ENCODE measurements around the gene NCOR1. TPM values are rescaled to one million over a fixed set of nuclear protein-coding genes. Genes with fewer than 3 reads are reported as not detected.

Gene NCOR1
- total RNA-seq, 1 donor from 2014 or later, result 129 TPM

DNA sequence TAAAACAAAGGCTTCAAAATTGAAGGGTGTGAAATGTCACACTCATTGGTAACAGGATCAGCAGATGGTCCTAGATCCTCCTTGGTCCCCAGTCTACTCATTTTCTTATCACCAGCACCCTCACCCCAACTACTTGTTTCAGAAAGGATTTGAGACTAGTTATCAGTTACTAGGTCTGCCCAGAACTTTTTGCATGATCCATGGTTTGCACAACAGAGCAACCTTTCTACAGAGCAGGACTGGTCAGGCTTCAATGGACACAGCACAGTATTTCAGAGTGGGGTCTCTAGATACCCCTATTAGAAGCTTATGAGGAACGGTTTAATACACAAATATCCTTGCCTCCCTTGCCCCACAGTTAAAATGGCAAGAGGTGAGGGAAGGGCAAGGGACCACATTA, 190.1 kb downstream of the NCOR1 start:
- Mint-ChIP-seq H3K27ac (ENCODE audit: unreplicated experiment) (no peak overlapping the region), H3K27me3 (ENCODE audit: low read depth) (no peaks in the 10 kb centered on the region), H3K9me3 (no peaks in the 10 kb centered on the region), H3K4me3 (no peak overlapping the region), H3K36me3 (ENCODE audit: low read depth) (peaks cover 26% of the 10 kb centered on the region), H3K4me1 (no peaks in the 10 kb centered on the region)
- no peak for TF ChIP-seq CTCF (conservative IDR thresholded peaks at IDR 0.05)
- no peak for DNase-seq (ENCODE audit: low read depth, low spot score)

DNA sequence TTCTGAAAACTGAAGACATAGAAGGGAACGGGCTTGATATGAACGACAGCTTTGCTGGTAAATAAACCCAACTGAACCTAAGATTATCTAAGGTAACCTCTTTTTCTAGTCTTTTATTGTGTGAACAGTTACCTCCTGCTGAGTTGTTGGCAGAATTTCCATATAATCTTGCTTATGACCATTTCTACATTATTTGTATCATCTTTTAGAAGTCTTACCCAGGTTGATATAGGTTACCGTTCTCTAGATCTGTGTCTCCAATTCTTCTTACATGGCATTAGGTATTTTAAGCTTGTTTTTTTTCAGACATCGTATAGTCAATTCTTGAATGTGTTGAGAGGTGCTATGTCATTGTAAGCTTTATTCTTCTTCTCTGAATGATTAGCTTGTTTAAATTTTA, 191.5 kb downstream of the NCOR1 start:
- no peak overlapping the region for H3K4me3 Mint-ChIP-seq
- TF ChIP-seq CTCF (conservative IDR thresholded peaks at IDR 0.05), result no peak
- no peaks in the 10 kb centered on the region for H3K9me3 Mint-ChIP-seq
- peaks cover 29% of the 10 kb centered on the region for H3K36me3 Mint-ChIP-seq (ENCODE audit: low read depth)
- H3K27ac Mint-ChIP-seq (ENCODE audit: unreplicated experiment), result no peak overlapping the region
- H3K27me3 Mint-ChIP-seq (ENCODE audit: low read depth), result no peaks in the 10 kb centered on the region
- no peaks in the 10 kb centered on the region for H3K4me1 Mint-ChIP-seq
- DNase-seq (ENCODE audit: low read depth, low spot score), result no peak

DNA sequence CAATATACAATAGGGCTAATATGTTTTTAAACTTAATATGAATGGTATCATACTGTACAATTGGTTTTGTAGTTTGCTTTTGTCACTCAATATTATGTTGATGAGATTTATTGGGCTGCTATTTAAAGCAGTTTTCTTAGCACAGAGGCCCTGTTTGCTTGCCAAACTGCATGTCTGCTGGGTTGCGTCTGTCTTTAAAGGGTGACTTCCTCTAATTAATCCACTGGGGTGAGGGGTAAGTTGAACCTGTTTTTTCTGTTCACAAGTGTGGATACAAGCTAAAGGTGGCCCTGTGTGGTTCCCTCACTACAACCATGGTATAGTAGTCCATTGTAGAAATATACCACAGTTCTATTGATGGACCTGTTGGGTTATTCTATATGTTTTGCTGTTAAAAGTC, 196.0 kb downstream of the NCOR1 start:
- Mint-ChIP-seq H3K27ac (ENCODE audit: unreplicated experiment) (no peak overlapping the region), H3K27me3 (ENCODE audit: low read depth) (no peaks in the 10 kb centered on the region), H3K36me3 (ENCODE audit: low read depth) (peaks cover 21% of the 10 kb centered on the region), H3K4me3 (no peak overlapping the region), H3K9me3 (no peaks in the 10 kb centered on the region), H3K4me1 (no peaks in the 10 kb centered on the region)
- no peak for TF ChIP-seq CTCF (conservative IDR thresholded peaks at IDR 0.05)
- DNase-seq (ENCODE audit: low read depth, low spot score), result no peak

DNA sequence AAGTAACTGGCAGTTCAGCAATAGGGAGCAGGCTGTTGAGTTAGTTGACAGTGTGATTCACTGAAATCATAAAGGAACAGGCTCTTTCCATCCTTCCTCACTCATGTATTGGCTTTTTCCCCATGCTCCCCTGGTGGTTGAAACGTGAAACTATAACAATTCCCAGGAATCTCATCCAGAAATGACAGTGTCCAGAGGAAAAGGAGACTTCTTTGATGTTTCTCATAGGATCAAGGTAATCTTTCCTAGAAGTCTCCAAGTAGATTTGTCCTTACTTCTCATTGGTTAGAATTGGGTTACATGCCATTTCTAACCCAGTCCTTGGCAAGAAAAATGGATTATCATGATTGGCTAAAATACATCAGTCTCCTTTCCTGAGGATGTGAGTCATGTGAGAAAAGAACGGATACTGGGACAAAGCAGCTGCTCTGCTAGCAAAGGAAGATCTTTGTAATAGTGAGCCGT, 201.4 kb downstream of the NCOR1 start:
- Mint-ChIP-seq H3K9me3 (no peaks in the 10 kb centered on the region), H3K27ac (ENCODE audit: unreplicated experiment) (no peak overlapping the region), H3K27me3 (ENCODE audit: low read depth) (no peaks in the 10 kb centered on the region), H3K36me3 (ENCODE audit: low read depth) (peaks cover 13% of the 10 kb centered on the region), H3K4me3 (no peak overlapping the region), H3K4me1 (peaks cover 5% of the 10 kb centered on the region)
- DNase-seq (ENCODE audit: low read depth, low spot score), result peak; percentile 13
- TF ChIP-seq CTCF (conservative IDR thresholded peaks at IDR 0.05), result peak; percentile 60

- Mint-ChIP-seq H3K4me3 (no peak overlapping the region), H3K27ac (ENCODE audit: unreplicated experiment) (no peak overlapping the region), H3K9me3 (no peaks in the 10 kb centered on the region), H3K4me1 (no peaks in the 10 kb centered on the region), H3K27me3 (ENCODE audit: low read depth) (no peaks in the 10 kb centered on the region), H3K36me3 (ENCODE audit: low read depth) (peaks cover 40% of the 10 kb centered on the region)
- no peak for TF ChIP-seq CTCF (conservative IDR thresholded peaks at IDR 0.05)
- no peak for DNase-seq (ENCODE audit: low read depth, low spot score)
Observed at GRCh38 chr17:16007439-16007838, 207.9 kb downstream of the NCOR1 start.

DNA sequence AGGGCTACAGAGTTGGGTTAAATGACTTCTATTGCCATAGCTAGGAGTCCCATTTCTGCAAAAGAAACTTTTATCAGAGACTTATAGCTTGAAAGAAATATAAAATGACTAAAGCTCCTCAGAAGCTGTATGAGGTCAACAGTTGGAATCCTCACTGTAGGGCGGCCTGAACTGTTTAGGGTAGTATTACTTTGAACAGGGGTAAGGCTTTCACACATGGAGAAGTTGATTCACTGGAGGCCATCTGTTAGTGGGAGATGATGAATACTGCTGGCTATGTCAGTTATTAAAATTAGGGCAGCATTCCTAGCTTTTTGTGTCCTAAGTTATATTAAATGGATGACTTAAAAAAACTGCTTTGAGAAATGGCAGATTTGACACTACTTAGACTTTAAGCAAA, 209.7 kb downstream of the NCOR1 start:
- DNase-seq (ENCODE audit: low read depth, low spot score), result no peak
- Mint-ChIP-seq H3K27me3 (ENCODE audit: low read depth) (no peaks in the 10 kb centered on the region), H3K27ac (ENCODE audit: unreplicated experiment) (no peak overlapping the region), H3K4me1 (peaks cover 14% of the 10 kb centered on the region), H3K36me3 (ENCODE audit: low read depth) (peaks cover 58% of the 10 kb centered on the region), H3K9me3 (peaks cover 6% of the 10 kb centered on the region), H3K4me3 (no peak overlapping the region)
- TF ChIP-seq CTCF (conservative IDR thresholded peaks at IDR 0.05), result no peak

All from neural crest cell (in vitro differentiated cells).